ENCODE measurements around the gene ZCRB1.

DNA sequence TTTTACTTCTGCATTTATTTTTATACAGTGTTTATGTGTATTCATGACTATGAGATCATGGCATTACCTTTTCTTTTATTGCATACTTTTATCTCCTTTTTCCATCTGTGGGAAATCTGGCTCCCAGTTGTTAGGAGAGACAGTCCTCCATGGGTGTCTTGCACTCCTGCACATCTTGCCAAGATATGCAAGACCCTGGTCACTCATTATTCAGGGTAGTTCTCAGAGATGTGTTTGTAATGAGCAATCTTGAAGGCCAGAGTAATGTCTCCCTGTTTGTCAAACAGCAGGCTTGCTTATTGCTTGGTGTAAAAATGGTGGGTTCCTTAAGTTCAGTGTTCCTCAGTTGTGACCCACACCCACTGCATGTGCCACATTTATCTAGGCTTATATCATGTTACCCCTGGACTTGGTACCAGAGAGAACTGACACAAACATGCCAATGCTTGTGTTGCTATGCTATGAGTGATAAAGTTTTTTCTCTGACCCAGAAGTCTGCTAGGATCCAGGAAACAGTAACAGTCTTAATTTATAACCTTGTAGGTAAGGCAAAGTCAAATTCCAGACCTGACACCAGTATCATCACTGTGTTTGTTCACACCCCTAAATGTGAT lies 36.9 kb upstream of the ZCRB1 start:
- TF ChIP-seq, protein P1, sequence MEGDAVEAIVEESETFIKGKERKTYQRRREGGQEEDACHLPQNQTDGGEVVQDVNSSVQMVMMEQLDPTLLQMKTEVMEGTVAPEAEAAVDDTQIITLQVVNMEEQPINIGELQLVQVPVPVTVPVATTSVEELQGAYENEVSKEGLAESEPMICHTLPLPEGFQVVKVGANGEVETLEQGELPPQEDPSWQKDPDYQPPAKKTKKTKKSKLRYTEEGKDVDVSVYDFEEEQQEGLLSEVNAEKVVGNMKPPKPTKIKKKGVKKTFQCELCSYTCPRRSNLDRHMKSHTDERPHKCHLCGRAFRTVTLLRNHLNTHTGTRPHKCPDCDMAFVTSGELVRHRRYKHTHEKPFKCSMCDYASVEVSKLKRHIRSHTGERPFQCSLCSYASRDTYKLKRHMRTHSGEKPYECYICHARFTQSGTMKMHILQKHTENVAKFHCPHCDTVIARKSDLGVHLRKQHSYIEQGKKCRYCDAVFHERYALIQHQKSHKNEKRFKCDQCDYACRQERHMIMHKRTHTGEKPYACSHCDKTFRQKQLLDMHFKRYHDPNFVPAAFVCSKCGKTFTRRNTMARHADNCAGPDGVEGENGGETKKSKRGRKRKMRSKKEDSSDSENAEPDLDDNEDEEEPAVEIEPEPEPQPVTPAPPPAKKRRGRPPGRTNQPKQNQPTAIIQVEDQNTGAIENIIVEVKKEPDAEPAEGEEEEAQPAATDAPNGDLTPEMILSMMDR (IDR thresholded peaks at IDR 0.05), result no peak
- TF ChIP-seq POLR2A (IDR thresholded peaks at IDR 0.05), result no peak
